PC-3 (cell line): ENCODE results near the gene NRXN2.

Source experiments
- CTCF ChIP-seq: fragments of 300-600 bp; sonication (generic); conservative IDR thresholded peaks from 2 replicates; pipeline ENCODE4 v1.5.1; 2017; ENCODE audit warnings: antibody characterized with exemption, low read depth, mild to moderate bottlenecking, low read length
- EZH2 ChIP-seq: fragments of 300-600 bp; sonication (generic); IDR thresholded peaks from one replicate; pipeline ENCODE4 v1.6.1; 2017; ENCODE audit warnings: antibody characterized with exemption, mild to moderate bottlenecking, low read length; ENCODE audit not compliant: unreplicated experiment

DNA sequence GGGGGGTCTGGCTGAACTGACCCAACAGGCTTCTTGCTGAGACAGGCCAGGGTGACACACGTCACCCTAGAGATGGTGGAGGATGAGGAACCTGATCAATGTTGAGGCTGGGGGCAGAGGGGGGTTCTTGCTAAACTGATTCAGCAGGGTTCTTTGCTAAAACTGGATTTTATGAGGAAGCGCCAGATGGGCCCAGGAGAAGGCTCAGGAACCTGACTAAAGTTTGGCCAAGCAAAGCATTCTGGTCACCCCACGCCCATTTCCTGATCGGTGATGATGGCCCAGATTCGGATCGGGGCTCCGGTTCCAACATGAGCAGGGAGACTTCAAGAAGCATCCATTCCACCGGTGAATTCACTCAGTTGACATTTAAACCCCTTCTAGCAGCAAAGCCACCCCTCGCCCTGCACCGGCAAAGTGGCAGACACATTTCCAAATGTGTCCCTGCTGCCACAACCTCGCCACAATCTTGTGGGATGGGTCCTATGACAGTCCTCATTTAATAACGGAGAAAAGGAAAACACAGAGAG, 166.2 kb downstream of the NRXN2 start:
- TF ChIP-seq CTCF = no peak
- no peak for TF ChIP-seq EZH2
